ENCODE measurements around the gene FCER2. TPM values are rescaled to one million over a fixed set of nuclear protein-coding genes. Genes with fewer than 3 reads are reported as not detected.

FCER2 gene
- total RNA-seq, 1 donor from 2014 or later, result not detected

DNA sequence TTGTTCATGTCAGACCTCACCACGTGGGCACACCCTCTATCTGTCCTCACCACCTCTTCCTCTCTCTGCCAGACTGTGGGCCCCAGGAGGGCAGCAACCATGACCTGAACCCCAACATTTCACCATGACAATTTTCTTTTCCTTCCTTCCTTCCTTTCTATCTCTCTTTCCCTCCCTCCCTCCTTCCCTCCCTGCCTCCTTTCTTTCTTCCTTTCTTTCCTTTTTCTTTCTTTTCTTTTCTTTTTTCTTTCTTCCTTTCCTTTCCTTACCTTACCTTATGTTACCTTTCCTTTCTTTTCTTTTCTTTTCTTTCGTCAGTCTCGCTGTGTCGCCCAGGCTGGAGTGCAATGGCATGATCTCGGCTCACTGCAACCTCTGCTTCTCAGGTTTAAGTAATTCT lies 8.7 kb upstream of the FCER2 start:
- H3K4me1 Mint-ChIP-seq (ENCODE audit: unreplicated experiment), result no peaks in the 10 kb centered on the region
- DNase-seq (ENCODE audit: low spot score), result no peak
- H3K36me3 Mint-ChIP-seq (ENCODE audit: low read depth, unreplicated experiment), result no peaks in the 10 kb centered on the region
- TF ChIP-seq, protein P1, sequence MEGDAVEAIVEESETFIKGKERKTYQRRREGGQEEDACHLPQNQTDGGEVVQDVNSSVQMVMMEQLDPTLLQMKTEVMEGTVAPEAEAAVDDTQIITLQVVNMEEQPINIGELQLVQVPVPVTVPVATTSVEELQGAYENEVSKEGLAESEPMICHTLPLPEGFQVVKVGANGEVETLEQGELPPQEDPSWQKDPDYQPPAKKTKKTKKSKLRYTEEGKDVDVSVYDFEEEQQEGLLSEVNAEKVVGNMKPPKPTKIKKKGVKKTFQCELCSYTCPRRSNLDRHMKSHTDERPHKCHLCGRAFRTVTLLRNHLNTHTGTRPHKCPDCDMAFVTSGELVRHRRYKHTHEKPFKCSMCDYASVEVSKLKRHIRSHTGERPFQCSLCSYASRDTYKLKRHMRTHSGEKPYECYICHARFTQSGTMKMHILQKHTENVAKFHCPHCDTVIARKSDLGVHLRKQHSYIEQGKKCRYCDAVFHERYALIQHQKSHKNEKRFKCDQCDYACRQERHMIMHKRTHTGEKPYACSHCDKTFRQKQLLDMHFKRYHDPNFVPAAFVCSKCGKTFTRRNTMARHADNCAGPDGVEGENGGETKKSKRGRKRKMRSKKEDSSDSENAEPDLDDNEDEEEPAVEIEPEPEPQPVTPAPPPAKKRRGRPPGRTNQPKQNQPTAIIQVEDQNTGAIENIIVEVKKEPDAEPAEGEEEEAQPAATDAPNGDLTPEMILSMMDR (IDR thresholded peaks at IDR 0.05; ENCODE audit: unreplicated experiment), result no peak
- no peak overlapping the region for H3K4me3 Mint-ChIP-seq (ENCODE audit: unreplicated experiment)
- no peaks in the 10 kb centered on the region for H3K9me3 Mint-ChIP-seq (ENCODE audit: unreplicated experiment)
- peaks cover 9% of the 10 kb centered on the region for H3K27me3 Mint-ChIP-seq (ENCODE audit: unreplicated experiment)
- H3K27ac Mint-ChIP-seq (ENCODE audit: unreplicated experiment), result no peak overlapping the region

DNA sequence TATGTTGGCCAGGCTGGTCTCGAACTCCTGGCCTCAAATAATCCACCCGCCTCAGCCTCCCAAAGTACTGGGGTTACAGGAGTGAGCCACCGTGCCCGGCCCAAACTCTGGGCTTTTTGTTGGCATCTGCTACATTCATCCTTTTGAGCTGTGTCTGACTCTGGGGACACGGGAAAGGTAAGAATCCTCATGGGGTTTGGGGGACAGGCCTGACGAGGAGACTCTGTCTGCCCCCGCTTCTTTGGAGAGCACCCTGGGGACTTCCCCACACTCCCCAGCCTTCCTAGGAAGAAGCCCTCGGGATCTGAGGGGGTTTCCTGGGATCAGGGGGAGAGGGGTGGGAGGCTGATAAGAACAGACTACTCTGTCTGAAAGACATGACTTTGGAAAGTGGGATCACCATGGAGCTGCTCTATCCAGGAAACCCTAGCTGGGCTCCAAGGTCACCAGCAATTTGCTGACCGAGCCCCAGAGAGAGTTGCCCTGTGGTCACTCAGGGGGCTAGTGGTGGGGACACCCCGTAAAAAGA lies 8.1 kb upstream of the FCER2 start:
- no peak overlapping the region for H3K4me3 Mint-ChIP-seq (ENCODE audit: unreplicated experiment)
- no peak overlapping the region for H3K27ac Mint-ChIP-seq (ENCODE audit: unreplicated experiment)
- DNase-seq (ENCODE audit: low spot score), result no peak
- H3K36me3 Mint-ChIP-seq (ENCODE audit: low read depth, unreplicated experiment), result no peaks in the 10 kb centered on the region
- peaks cover 9% of the 10 kb centered on the region for H3K27me3 Mint-ChIP-seq (ENCODE audit: unreplicated experiment)
- no peaks in the 10 kb centered on the region for H3K4me1 Mint-ChIP-seq (ENCODE audit: unreplicated experiment)
- H3K9me3 Mint-ChIP-seq (ENCODE audit: unreplicated experiment), result no peaks in the 10 kb centered on the region
- TF ChIP-seq, protein P1 (IDR thresholded peaks at IDR 0.05; ENCODE audit: unreplicated experiment), result no peak

DNA sequence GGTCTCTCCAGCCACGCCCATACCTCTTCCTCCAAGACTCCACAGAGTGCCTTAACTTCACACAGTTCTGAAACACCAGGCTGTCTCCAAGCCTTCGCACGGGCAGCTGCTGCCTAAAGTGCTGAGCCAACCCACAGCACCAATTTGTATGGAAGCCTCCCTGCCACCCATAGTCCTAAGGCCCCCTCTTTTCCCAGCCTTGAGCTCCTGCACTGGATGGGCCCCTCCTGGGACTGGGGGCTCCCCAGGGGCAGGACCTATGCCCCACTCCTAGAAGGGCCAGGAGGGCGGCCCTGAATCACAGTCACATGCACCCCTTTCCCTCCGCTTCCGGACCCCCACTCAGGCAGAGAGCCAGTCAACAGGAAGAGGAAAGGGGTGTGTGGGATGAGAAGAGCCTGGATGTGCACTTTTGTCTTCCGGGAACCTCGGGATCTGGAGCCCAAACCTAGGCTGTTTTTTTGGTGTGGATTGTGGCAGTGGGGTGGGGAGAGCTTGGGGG lies 5.1 kb upstream of the FCER2 start:
- Mint-ChIP-seq H3K27ac (ENCODE audit: unreplicated experiment) (no peak overlapping the region), H3K36me3 (ENCODE audit: low read depth, unreplicated experiment) (no peaks in the 10 kb centered on the region), H3K27me3 (ENCODE audit: unreplicated experiment) (peaks cover 11% of the 10 kb centered on the region), H3K9me3 (ENCODE audit: unreplicated experiment) (no peaks in the 10 kb centered on the region), H3K4me1 (ENCODE audit: unreplicated experiment) (no peaks in the 10 kb centered on the region), H3K4me3 (ENCODE audit: unreplicated experiment) (no peak overlapping the region)
- no peak for DNase-seq (ENCODE audit: low spot score)
- TF ChIP-seq, protein P1 (IDR thresholded peaks at IDR 0.05; ENCODE audit: unreplicated experiment), result no peak

DNA sequence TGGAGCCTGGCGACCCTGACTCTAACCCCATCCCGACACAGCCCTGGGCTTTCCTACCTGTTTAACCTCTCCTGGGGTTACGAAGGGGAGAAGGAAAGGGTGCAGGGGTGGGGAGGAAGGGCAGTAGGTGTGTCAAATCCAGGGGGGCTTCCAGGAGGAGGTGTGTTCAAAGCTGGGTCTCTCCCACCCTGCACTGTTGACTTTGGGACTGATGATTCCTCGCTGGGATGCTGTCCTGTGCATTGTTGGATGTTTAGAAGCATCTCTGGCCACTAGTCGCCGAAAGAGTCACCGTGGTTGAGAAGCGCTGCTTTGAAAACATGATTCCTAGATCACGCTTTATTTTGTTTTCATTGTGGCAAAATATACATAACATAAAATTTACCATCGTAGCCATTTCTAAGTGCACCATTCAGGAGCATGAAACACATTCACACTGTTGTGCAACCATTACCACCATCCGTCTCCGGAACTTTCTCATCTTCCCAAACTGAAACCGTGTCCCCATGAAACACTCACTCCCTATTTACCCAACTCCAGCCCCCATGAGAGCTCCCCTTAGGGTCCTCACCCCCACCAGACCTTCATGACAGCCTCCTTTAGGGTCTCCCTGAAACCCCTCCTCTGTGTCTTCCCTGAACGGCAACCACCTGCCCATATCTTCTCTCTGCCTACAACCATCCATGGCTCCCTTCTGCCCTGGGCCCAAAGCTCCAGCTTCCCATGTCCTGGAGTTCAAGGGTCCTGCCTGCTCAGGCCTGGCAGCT lies 4.4 kb upstream of the FCER2 start:
- TF ChIP-seq, protein P1 (IDR thresholded peaks at IDR 0.05; ENCODE audit: unreplicated experiment), result no peak

More for the DNA sequence above, 4.4 kb upstream of the FCER2 start:
- DNase-seq (ENCODE audit: low spot score), result no peak
- Mint-ChIP-seq H3K4me3 (ENCODE audit: unreplicated experiment) (no peak overlapping the region), H3K27ac (ENCODE audit: unreplicated experiment) (no peak overlapping the region), H3K36me3 (ENCODE audit: low read depth, unreplicated experiment) (no peaks in the 10 kb centered on the region), H3K27me3 (ENCODE audit: unreplicated experiment) (peaks cover 11% of the 10 kb centered on the region), H3K4me1 (ENCODE audit: unreplicated experiment) (no peaks in the 10 kb centered on the region), H3K9me3 (ENCODE audit: unreplicated experiment) (no peaks in the 10 kb centered on the region)

Data from endothelial cell (in vitro differentiated cells).